ENCODE results near the gene LRRC1. TPM values are rescaled to one million over a fixed set of nuclear protein-coding genes. Genes with fewer than 3 reads are reported as not detected.

The LRRC1 gene
- total and polyA plus RNA-seq, 2 donors (not counting 3 experiments of a cell fraction or from before 2014, with no cell fraction given), result 5.6 to 11.7 TPM

- no peak overlapping the region for H3K27ac ChIP-seq (ENCODE audit: insufficient read depth, low read depth, low read length)
- no peak overlapping the region for H2AFZ ChIP-seq (ENCODE audit: low read depth, low read length)
- H3K4me2 ChIP-seq (ENCODE audit: insufficient read depth, low read length), result no peak overlapping the region
- no peak for DNase-seq (ENCODE audit: low read depth, low spot score)
- FAIRE-seq, result no peak
- H3K9ac ChIP-seq (replicated peaks; ENCODE audit: extremely low read depth, insufficient read depth, low read length), result no peak overlapping the region
- ChIA-PET POLR2A (no interaction called here), CTCF (interaction anchor here (1.0 kb wide), 1 partner anchor 68 kb away, joined by 3 read pairs; no protein-coding TSS in a partner anchor)
- no peaks in the 10 kb centered on the region for H3K79me2 ChIP-seq (ENCODE audit: control insufficient read depth, insufficient read depth, low read length)
- H3K9me1 ChIP-seq (replicated peaks; ENCODE audit: control insufficient read depth, extremely low read depth, insufficient read depth, low read length), result no peaks in the 10 kb centered on the region
- dilution Hi-C loops (cut with MboI; ENCODE audit: extremely low pct_ligation_motif_present, low sequenced_read_pairs) (no loop called here), intact Hi-C loops (cut with micrococcal nuclease) (no loop called here)
- H3K4me1 ChIP-seq (ENCODE audit: control insufficient read depth, extremely low read depth, insufficient read depth, low read length), result peaks cover 42% of the 10 kb centered on the region
- H3K27me3 ChIP-seq (ENCODE audit: control insufficient read depth in 2 of 2, insufficient read depth in 2 of 2, low read length in 2 of 2), result no peaks in the 10 kb centered on the region
- peaks cover 0 to 3% of the 10 kb centered on the region in 2 experiments for H3K36me3 ChIP-seq (ENCODE audit: control insufficient read depth in 2 of 2, extremely low read depth in 1 of 2, insufficient read depth in 2 of 2, low read length in 2 of 2)
- H3K4me3 ChIP-seq (replicated peaks in 1 of 3; ENCODE audit: insufficient read depth in 1 of 3, low read depth in 1 of 3, low read length in 3 of 3), result no peak overlapping the region
- BruUV-seq (replicated peaks), result no TSS peak
- TF ChIP-seq JUN (IDR thresholded peaks at IDR 0.05; ENCODE audit: borderline replicate concordance, insufficient read depth, insufficient read length, low read depth), result no peak
- no peak for TF ChIP-seq EZH2 (IDR thresholded peaks at IDR 0.05; ENCODE audit: borderline replicate concordance, low read depth, low read length, severe bottlenecking)
- TF ChIP-seq MYC (IDR thresholded peaks at IDR 0.05; ENCODE audit: low read depth, low read length), result no peak
- no peak for TF ChIP-seq MAX (IDR thresholded peaks at IDR 0.05; ENCODE audit: insufficient read depth, insufficient read length)
- TF ChIP-seq POLR2A (IDR thresholded peaks at IDR 0.05; ENCODE audit: low read depth, low read length), result no peak
- TF ChIP-seq CTCF (IDR thresholded peaks at IDR 0.05; ENCODE audit: extremely low read depth in 1 of 2, insufficient read depth in 1 of 2, low read depth in 1 of 2, low read length in 2 of 2), result no peak
- TF ChIP-seq GATA2 (IDR thresholded peaks at IDR 0.05; ENCODE audit: insufficient read depth, insufficient read length, low read depth, low read length), result no peak
- TF ChIP-seq POLR2AphosphoS5 (IDR thresholded peaks at IDR 0.05; ENCODE audit: insufficient read depth, low read depth, low read length), result no peak
- TF ChIP-seq FOS (IDR thresholded peaks at IDR 0.05; ENCODE audit: borderline replicate concordance, insufficient read depth, low read length), result no peak
- no peaks in the 10 kb centered on the region for H3K9me3 ChIP-seq (replicated peaks; ENCODE audit: control insufficient read depth, insufficient read depth, low read length)
- H4K20me1 ChIP-seq (replicated peaks; ENCODE audit: control insufficient read depth, extremely low read depth, insufficient read depth, low read length), result no peaks in the 10 kb centered on the region
Observed at GRCh38 chr6:53925891-53926290, 131.1 kb downstream of the LRRC1 start.
